HepG2 (cell line): ENCODE data around the gene TRMU. TPM values are rescaled to one million over a fixed set of nuclear protein-coding genes. Genes with fewer than 3 reads are reported as not detected.

Experiments used
- CBX2 ChIP-seq, 2 experiments: fragments of 200-600 bp in 1 of 2; sonication (generic); formaldehyde crosslinking in 1 of 2; IDR thresholded peaks; 2 replicates each; pipeline versions ENCODE4 v1.7.0 to v1.8.1; 2018 to 2022; ENCODE audit warnings: low read depth in 2 of 2, low read length in 1 of 2, mild to moderate bottlenecking in 1 of 2, missing genetic modification reagents in 1 of 2
- DMTF1 ChIP-seq: sonication (generic); formaldehyde crosslinking; IDR thresholded peaks from 2 replicates; pipeline ENCODE4 v1.4.0; 2020; ENCODE audit warnings: mild to moderate bottlenecking, missing genetic modification reagents
- ELF1 ChIP-seq: sonication (generic); formaldehyde crosslinking; IDR thresholded peaks from 2 replicates; pipeline ENCODE4 v1.4.0; 2020; ENCODE audit warnings: missing genetic modification reagents
- ELK4 ChIP-seq: sonication (generic); formaldehyde crosslinking; IDR thresholded peaks from 2 replicates; pipeline ENCODE4 v1.9.0; 2021; ENCODE audit warnings: missing genetic modification reagents, borderline replicate concordance
- ERF ChIP-seq: IDR thresholded peaks from 2 replicates; pipeline ENCODE4 v1.6.1; 2018; ENCODE audit warnings: missing biosample characterization, missing genetic modification reagents
- ETV6 ChIP-seq: sonication (generic); formaldehyde crosslinking; conservative IDR thresholded peaks from 2 replicates; pipeline ENCODE4 v1.4.0; 2020; ENCODE audit warnings: missing genetic modification reagents
- GTF3A ChIP-seq: sonication (generic); formaldehyde crosslinking; conservative IDR thresholded peaks from 2 replicates; pipeline ENCODE4 v1.4.0; 2020; ENCODE audit warnings: mild to moderate bottlenecking, missing genetic modification reagents
- HES4 ChIP-seq: sonication (generic); formaldehyde crosslinking; IDR thresholded peaks from 2 replicates; pipeline ENCODE4 v1.9.0; 2021; ENCODE audit warnings: mild to moderate bottlenecking, missing genetic modification reagents, borderline replicate concordance
- HNF4G ChIP-seq, 2 experiments: sonication (generic) in 1 of 2; formaldehyde crosslinking in 1 of 2; IDR thresholded peaks; 2 replicates each; pipeline versions ENCODE4 v1.4.0 to v1.6.1; 2011 to 2020; ENCODE audit warnings: borderline replicate concordance in 2 of 2, low read depth in 2 of 2, mild to moderate bottlenecking in 2 of 2, low read length in 1 of 2, missing genetic modification reagents in 1 of 2, moderate library complexity in 1 of 2
- MLX ChIP-seq: IDR thresholded peaks from 2 replicates; pipeline ENCODE4 v1.6.1; 2016
- NFYC ChIP-seq: IDR thresholded peaks from 2 replicates; pipeline ENCODE4 v1.6.1; 2016; ENCODE audit warnings: missing genetic modification reagents, missing compliant biosample characterization
- NKX3-1 ChIP-seq: sonication (generic); formaldehyde crosslinking; IDR thresholded peaks from 2 replicates; pipeline ENCODE4 v1.5.0; 2020; ENCODE audit warnings: missing genetic modification reagents
- PLRG1 ChIP-seq: fragments of 450-650 bp; conservative IDR thresholded peaks from 2 replicates; pipeline ENCODE4 v1.6.1; 2016
- ZFX ChIP-seq: sonication (generic); formaldehyde crosslinking; IDR thresholded peaks from 2 replicates; pipeline ENCODE4 v1.4.0; 2020; ENCODE audit warnings: mild to moderate bottlenecking, low read depth, missing genetic modification reagents, moderate library complexity
- ZNF225 ChIP-seq: sonication (generic); formaldehyde crosslinking; IDR thresholded peaks from 2 replicates; pipeline ENCODE4 v1.4.0; 2020; ENCODE audit warnings: mild to moderate bottlenecking, missing genetic modification reagents
- ZNF33B ChIP-seq: sonication (generic); formaldehyde crosslinking; IDR thresholded peaks from 2 replicates; pipeline ENCODE4 v1.5.1; 2020; ENCODE audit warnings: mild to moderate bottlenecking, missing genetic modification reagents
- ZNF607 ChIP-seq: sonication (generic); formaldehyde crosslinking; IDR thresholded peaks from 2 replicates; pipeline ENCODE4 v1.5.1; 2020; ENCODE audit warnings: missing genetic modification reagents, mild to moderate bottlenecking, borderline replicate concordance
- ZNF646 ChIP-seq: sonication (generic); formaldehyde crosslinking; IDR thresholded peaks from 2 replicates; pipeline ENCODE4 v1.9.0; 2021; ENCODE audit warnings: mild to moderate bottlenecking, missing genetic modification reagents
- ZNF672 ChIP-seq: sonication (generic); formaldehyde crosslinking; IDR thresholded peaks from 2 replicates; pipeline ENCODE4 v1.8.1; 2022; ENCODE audit warnings: missing genetic modification reagents
- ZNF776 ChIP-seq: sonication (generic); formaldehyde crosslinking; IDR thresholded peaks from 2 replicates; pipeline ENCODE4 v1.4.0; 2020; ENCODE audit warnings: mild to moderate bottlenecking, missing genetic modification reagents
- ZNF792 ChIP-seq: IDR thresholded peaks from 2 replicates; pipeline ENCODE4 v1.6.1; 2016
- polyA plus RNA-seq, 8 experiments: library from polyadenylated mRNA; depleted of rRNA in 3 of 8; stranded (reverse) in 7 of 8; unstranded in 1 of 8; fragments of >200 nt; fragmentation: Illumina TruSeq in 4 of 8; extraction: Trizol in 4 of 8; gene quantifications; 2 replicates each; pipeline versions ENCODE4 v1.2.1 to v1.2.3, GENCODE V29; 2011 to 2016; ENCODE audit warnings: low read depth in 4 of 8, missing spikeins in 1 of 8, mixed read lengths in 1 of 8; ENCODE audit not compliant: insufficient read depth in 1 of 8
- total RNA-seq, 5 experiments: library from RNA; depleted of rRNA; stranded (reverse); fragments of >200 nt; fragmentation: Illumina TruSeq; extraction: Trizol; gene quantifications; 2 replicates each; pipeline ENCODE4 v1.2.3, GENCODE V29; 2016; ENCODE audit warnings: low read depth in 1 of 5

The TRMU gene
- total and polyA plus RNA-seq, 2 of the 13 experiments (the other 11 are each of a cell fraction or from before 2014, with no cell fraction given): 31.0 to 50.2 TPM

GRCh38 chr22:46367707-46368191, 32.2 kb downstream of the TRMU start (continued):
- TF ChIP-seq ZFX: peak; percentile 65; the same call in 1 of the 2 replicates
- peak; percentile 61; the same call in 1 of the 2 replicates for TF ChIP-seq ERF (CRISPR knock-in tag)
- 0 out of 2 replicates have a peak, but pooled peaks have one; percentile 34 for TF ChIP-seq ZNF792
- no peak for TF ChIP-seq HNF4G (IDR thresholded peaks at IDR 0.05; ENCODE audit: borderline replicate concordance, low read depth, low read length)
- TF ChIP-seq HNF4G (CRISPR knock-in tag; IDR thresholded peaks at IDR 0.05; ENCODE audit: borderline replicate concordance, low read depth): no peak
- TF ChIP-seq HES4 (CRISPR knock-in tag): no peak
- TF ChIP-seq ZNF225 (CRISPR knock-in tag): no peak
- no peak for TF ChIP-seq DMTF1
- TF ChIP-seq GTF3A (CRISPR knock-in tag): no peak
- no peak for TF ChIP-seq ZNF646 (CRISPR knock-in tag)
- TF ChIP-seq ZNF607: no peak
- TF ChIP-seq ETV6: no peak
- TF ChIP-seq ZNF33B (CRISPR knock-in tag): no peak
- no peak for TF ChIP-seq ZNF672 (CRISPR knock-in tag)
- TF ChIP-seq NFYC: no peak
- TF ChIP-seq MLX (CRISPR knock-in tag): no peak
- TF ChIP-seq NKX3-1 (CRISPR knock-in tag): no peak
- TF ChIP-seq CBX2 (IDR thresholded peaks at IDR 0.05; ENCODE audit: low read depth, low read length): no peak
- TF ChIP-seq CBX2 (CRISPR knock-in tag; IDR thresholded peaks at IDR 0.05; ENCODE audit: low read depth): no peak
- no peak for TF ChIP-seq ELF1
- no peak for TF ChIP-seq PLRG1
- no peak for TF ChIP-seq ELK4
- no peak for TF ChIP-seq ZNF776
